Measurements from ENCODE around the gene ALK.

- no peak for TF ChIP-seq EZH2 (IDR thresholded peaks at IDR 0.05; ENCODE audit: borderline replicate concordance, insufficient read depth, low read depth, low read length, poor library complexity, severe bottlenecking)
- no peak for TF ChIP-seq CTCF (IDR thresholded peaks at IDR 0.05)
These were observed 658.6 kb downstream of the ALK start for GRCh38 chr2:29262681-29263260.
